Measurements from ENCODE around the gene BMP6.

BMP6 gene

DNA sequence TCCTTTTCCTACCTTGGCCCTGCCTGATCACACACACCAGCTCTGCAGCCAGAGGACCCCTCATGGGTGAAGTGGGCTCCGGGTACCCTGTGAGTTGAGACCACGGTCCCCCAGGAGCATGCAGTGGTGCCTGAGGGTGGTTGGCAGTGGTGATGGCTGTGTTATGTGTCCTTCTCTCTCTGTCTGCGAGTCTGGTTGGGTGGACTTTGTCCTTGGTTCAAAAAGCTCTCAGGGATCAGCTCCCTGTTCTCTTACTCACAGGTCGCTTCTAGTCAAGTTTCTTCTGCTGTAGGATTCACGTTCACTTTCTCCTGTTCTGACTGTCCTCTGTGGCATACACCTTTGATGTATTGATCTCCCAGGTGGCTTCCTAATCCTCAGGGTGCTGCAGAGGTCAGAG lies 100.1 kb downstream of the BMP6 start:
- TF ChIP-seq GATA3 (IDR thresholded peaks at IDR 0.05; ENCODE audit: low read depth, low read length) (no peak), GATA2 (IDR thresholded peaks at IDR 0.05; ENCODE audit: low read depth, low read length) (no peak)

GRCh38 chr6:7827142-7827541 lies 101.2 kb downstream of the BMP6 start:
- no peak for TF ChIP-seq GATA2 (IDR thresholded peaks at IDR 0.05; ENCODE audit: low read depth, low read length)
- TF ChIP-seq GATA3 (IDR thresholded peaks at IDR 0.05; ENCODE audit: low read depth, low read length), result no peak

GRCh38 chr6:7828124-7828523 lies 102.2 kb downstream of the BMP6 start:
- no peak for TF ChIP-seq GATA3 (IDR thresholded peaks at IDR 0.05; ENCODE audit: low read depth, low read length)
- TF ChIP-seq GATA2 (IDR thresholded peaks at IDR 0.05; ENCODE audit: low read depth, low read length), result no peak

DNA sequence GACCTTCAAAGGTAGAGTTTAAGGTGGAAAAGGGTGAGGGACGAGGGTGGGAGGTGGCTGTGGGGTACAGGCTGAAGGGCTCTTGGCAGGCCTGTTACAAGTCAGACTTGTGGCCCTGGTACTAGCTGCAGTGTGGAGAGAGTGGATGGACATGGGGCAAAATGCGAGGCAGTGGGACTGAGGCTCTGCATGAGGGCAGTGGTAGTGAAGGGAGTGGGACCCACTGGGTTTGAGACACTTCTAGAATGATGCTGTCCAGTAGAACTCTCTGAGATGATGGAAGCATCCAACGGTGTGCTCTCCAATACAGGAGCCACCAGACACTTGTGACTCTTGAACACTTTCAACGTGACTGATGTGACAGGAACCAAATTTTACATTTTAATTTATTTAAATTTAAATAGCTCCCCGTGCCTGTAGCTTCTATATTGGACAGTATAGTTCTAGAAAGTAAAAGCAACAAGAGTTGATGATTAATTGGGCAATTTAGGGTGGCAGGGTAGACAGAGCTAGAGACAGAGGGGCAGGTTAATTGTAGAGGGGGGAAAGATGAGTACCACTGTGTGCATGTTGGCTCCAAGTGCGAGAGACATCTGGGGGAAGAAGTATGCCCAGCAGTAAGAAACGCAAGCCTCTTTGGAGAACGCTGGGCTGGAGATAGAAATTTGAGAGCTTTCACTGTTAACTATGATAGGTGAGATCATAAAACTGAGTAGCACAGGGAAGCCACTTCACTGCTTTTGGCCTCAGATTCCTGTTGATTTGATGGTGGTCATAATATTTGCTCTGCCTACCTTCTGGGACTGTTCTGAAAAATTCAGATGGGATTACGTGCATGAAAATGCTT lies 107.2 kb downstream of the BMP6 start:
- TF ChIP-seq GATA3 (IDR thresholded peaks at IDR 0.05; ENCODE audit: low read depth, low read length), result no peak
- TF ChIP-seq GATA2 (IDR thresholded peaks at IDR 0.05; ENCODE audit: low read depth, low read length), result no peak

DNA sequence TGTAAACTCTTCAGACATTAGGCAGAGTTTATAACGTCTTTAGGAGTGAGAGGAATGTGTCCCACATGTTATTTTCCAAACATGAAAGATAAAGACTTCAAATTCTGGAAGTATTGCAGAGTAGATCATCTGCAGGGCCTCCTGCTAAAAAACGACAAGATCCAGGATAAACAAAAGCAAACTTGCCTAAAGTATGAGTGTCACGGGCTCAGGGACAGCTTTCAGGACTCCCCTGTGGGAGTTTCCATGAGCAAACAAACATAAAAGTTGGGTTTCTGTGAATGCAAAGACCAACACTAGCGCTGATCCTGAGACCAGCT lies 107.8 kb downstream of the BMP6 start:
- TF ChIP-seq GATA2 (IDR thresholded peaks at IDR 0.05; ENCODE audit: low read depth, low read length), result no peak
- TF ChIP-seq GATA3 (IDR thresholded peaks at IDR 0.05; ENCODE audit: low read depth, low read length), result no peak

DNA sequence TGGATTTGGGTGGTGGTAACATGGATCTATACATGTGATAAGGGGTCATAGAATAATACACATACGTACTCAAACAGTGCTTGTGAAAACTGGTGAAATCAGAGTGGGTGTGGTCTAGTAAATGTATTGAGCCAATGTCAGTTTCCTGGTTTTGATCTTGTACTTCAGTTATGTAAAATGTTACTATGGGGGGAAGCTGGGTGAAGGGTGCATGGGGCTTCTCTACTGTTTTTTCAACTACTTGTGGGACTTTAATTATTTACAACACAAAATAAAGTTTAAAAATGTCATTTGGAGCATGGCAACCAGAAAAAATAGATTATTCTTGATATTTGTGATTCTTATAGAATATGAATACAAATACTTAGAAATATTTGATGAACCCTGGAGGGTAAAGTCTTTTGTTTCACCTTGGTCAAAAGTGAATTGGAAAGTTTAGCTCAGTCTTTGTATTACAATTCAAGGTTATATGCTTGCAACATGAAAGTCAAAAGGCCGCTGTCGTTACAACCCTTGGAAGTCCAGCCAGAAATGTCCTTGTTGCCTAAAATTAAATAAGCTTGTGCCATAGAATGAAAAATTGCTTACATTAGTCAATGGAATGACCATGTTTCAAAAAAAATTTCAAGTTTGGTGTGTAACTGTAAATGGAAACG lies 110.6 kb downstream of the BMP6 start:
- no peak for TF ChIP-seq GATA2 (IDR thresholded peaks at IDR 0.05; ENCODE audit: low read depth, low read length)
- no peak for TF ChIP-seq GATA3 (IDR thresholded peaks at IDR 0.05; ENCODE audit: low read depth, low read length)

- TF ChIP-seq GATA3 (IDR thresholded peaks at IDR 0.05; ENCODE audit: low read depth, low read length) (no peak), GATA2 (IDR thresholded peaks at IDR 0.05; ENCODE audit: low read depth, low read length) (no peak)
Measured at GRCh38 chr6:7841781-7842468, 116.0 kb downstream of the BMP6 start.

DNA sequence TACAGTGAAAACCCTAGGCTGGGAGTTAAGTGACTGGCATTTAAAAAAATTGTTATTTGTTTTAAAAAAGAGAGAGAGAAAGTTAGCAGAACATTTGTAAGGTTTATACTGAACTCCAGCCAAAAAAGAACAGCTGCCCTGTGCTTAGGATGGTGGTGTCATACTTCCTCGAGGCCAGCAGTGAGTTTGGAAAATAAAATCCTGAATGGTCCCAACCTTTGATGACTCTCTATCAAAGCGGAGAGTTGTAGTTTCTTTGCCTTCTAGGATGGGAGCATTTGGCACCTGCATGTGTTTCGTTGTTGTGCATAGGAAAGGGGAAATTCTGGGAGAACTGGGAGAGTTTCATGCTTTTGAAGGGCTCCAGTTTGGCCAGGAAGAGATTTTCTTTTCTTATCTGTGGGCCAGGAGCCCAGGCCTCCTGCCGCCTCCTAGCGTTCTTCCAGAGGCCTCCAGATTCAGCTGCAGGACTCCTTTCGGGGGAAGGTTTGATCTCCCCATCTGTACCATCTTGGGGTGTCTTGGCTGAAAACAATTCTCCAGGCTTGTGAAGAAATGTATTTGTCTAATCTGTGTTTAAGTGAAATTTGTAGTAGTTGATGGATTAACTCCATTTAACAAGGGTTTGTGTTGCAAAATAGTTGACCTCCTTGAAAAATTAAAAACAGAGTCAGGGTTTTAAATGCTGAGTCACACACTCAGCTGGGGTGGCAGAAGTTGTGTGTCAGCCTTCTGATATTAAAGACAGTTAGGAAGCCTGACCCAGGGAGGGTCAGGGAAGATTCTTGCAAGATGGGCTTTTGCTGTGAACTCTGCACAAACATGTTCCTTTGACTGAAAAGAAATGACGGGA lies 121.3 kb downstream of the BMP6 start:
- TF ChIP-seq GATA2 (IDR thresholded peaks at IDR 0.05; ENCODE audit: low read depth, low read length) (no peak), GATA3 (IDR thresholded peaks at IDR 0.05; ENCODE audit: low read depth, low read length) (no peak)

- TF ChIP-seq GATA2 (IDR thresholded peaks at IDR 0.05; ENCODE audit: low read depth, low read length) (no peak), GATA3 (IDR thresholded peaks at IDR 0.05; ENCODE audit: low read depth, low read length) (no peak)
Measured at GRCh38 chr6:7848229-7848628, 122.3 kb downstream of the BMP6 start.

- TF ChIP-seq GATA2 (IDR thresholded peaks at IDR 0.05; ENCODE audit: low read depth, low read length), result no peak
- no peak for TF ChIP-seq GATA3 (IDR thresholded peaks at IDR 0.05; ENCODE audit: low read depth, low read length)
Measured at GRCh38 chr6:7851780-7852179, 125.9 kb downstream of the BMP6 start.

DNA sequence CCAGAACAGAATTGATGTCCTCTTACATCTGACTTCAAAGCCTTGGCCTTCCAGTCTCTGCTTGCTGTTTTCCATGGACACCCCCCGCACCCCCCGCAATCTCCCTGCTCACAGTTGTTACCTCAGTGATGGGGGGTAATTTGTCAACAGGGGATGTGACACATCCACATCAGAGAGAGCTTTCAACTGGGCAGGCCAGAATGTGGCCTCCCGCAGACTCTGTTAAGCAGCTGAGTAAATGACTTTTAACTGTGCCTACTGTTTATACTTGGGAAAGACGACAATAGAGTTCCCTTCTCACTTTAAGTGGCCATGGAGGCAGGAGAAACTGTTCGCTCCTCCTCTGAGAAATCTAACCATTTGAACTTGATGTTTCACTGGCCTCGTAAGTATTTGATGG lies 133.7 kb downstream of the BMP6 start:
- TF ChIP-seq GATA2 (IDR thresholded peaks at IDR 0.05; ENCODE audit: low read depth, low read length), result no peak
- no peak for TF ChIP-seq GATA3 (IDR thresholded peaks at IDR 0.05; ENCODE audit: low read depth, low read length)

- TF ChIP-seq GATA2 (IDR thresholded peaks at IDR 0.05; ENCODE audit: low read depth, low read length), result no peak
- TF ChIP-seq GATA3 (IDR thresholded peaks at IDR 0.05; ENCODE audit: low read depth, low read length), result no peak
Measured at GRCh38 chr6:7865781-7866180, 139.9 kb downstream of the BMP6 start.

DNA sequence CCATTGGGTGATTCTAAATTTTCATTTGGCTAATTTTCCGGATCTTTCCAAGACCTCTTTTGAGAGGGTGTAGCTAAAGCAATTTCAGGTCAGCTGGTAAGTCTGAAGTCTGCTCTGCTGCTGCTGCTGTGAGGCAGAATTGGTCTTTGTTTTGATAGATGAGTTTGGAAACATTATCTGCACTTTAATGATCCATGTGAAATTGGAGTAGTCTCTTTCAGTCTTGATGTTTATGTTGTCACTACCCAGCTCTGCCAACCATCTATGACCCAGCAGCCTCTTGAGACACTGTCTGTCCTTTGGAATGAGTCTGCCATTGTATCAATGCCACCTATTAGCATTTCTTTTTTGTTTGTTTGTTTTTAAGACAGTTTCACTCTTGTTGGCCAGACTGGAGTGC lies 140.6 kb downstream of the BMP6 start:
- TF ChIP-seq GATA2 (IDR thresholded peaks at IDR 0.05; ENCODE audit: low read depth, low read length) (no peak), GATA3 (IDR thresholded peaks at IDR 0.05; ENCODE audit: low read depth, low read length) (no peak)

GRCh38 chr6:7868926-7869325 lies 143.0 kb downstream of the BMP6 start:
- TF ChIP-seq GATA2 (IDR thresholded peaks at IDR 0.05; ENCODE audit: low read depth, low read length), result no peak

All from SH-SY5Y (cell line).